NCI-H82 treated with DMSO at 0.1 percent for 48 hours (cell line): Measurements from ENCODE around the gene PTGS1.

Experiments
- DNase-seq: peaks from one replicate; lab custom pipeline; 2025; ENCODE audit not compliant: unreplicated experiment; lab: John Stamatoyannopoulos, UW

PTGS1 gene

GRCh38 chr9:122372856-122373845 is 2.3 kb downstream of the PTGS1 start:
- DNase-seq: no peak

- no peak for DNase-seq
Observed at GRCh38 chr9:122374885-122375420, 4.1 kb downstream of the PTGS1 start.

GRCh38 chr9:122376796-122377195 is 6.0 kb downstream of the PTGS1 start:
- DNase-seq: no peak

- DNase-seq: no peak
Observed at GRCh38 chr9:122377241-122378164, 6.7 kb downstream of the PTGS1 start.

- no peak for DNase-seq
Observed at GRCh38 chr9:122378236-122378635, 7.4 kb downstream of the PTGS1 start.

GRCh38 chr9:122379340-122379739 is 8.5 kb downstream of the PTGS1 start:
- no peak for DNase-seq

GRCh38 chr9:122380293-122380692 is 9.5 kb downstream of the PTGS1 start:
- DNase-seq: no peak

- no peak for DNase-seq
Observed at GRCh38 chr9:122381206-122381950, 10.6 kb downstream of the PTGS1 start.

GRCh38 chr9:122382901-122383850 is 12.4 kb downstream of the PTGS1 start:
- DNase-seq: no peak

GRCh38 chr9:122383992-122384461 is 13.2 kb downstream of the PTGS1 start:
- no peak for DNase-seq

- DNase-seq: no peak
Observed at GRCh38 chr9:122386311-122386872, 15.6 kb downstream of the PTGS1 start.

- no peak for DNase-seq
Observed at GRCh38 chr9:122387536-122387935, 16.7 kb downstream of the PTGS1 start.

GRCh38 chr9:122389195-122389594 is 18.4 kb downstream of the PTGS1 start:
- DNase-seq: no peak

GRCh38 chr9:122389799-122390481 is 19.1 kb downstream of the PTGS1 start:
- no peak for DNase-seq

- no peak for DNase-seq
Observed at GRCh38 chr9:122392284-122392683, 21.5 kb downstream of the PTGS1 start.

- no peak for DNase-seq
Observed at GRCh38 chr9:122392714-122393113, 21.9 kb downstream of the PTGS1 start.

- DNase-seq: no peak
Observed at GRCh38 chr9:122393284-122393983, 22.6 kb downstream of the PTGS1 start.
